ENCODE data around the gene ZNF507.

ZNF507 gene

DNA sequence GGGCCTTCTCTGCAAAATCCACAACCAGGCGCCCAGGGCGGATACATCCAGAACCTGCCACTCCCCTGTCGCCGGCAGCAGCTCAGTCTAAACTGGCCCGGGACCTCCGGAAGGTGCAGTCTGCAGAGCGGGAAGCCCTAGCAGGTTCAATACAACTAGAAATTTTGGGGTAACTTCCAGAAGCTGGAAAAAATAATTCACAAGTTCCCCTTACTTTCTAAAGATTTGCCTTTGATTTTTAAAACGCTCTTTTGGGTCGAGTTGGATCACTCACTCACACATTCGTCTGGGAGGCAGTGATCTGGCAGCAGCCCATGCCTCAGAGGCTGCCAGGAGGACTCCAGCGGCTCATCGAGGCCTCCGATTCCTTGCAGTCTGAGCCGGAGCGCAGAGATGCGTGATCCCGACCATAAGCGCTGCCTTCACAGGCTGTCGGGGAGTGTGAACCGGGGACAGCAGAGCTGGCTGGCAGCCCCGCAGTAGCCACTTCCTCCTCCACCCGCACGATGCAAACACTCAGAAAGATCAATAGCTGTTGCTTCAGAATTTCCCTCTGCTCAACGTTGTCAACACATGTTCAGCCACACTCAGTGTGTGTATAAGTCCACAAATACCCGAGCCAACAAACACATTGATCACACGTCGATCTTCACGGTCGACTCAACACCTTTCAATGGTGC lies 35.6 kb upstream of the ZNF507 start:
- in situ Hi-C loops (cut with MboI; ENCODE audit: low sequenced_read_pairs, unreplicated experiment) = no loop called here
- TF ChIP-seq, protein P1, sequence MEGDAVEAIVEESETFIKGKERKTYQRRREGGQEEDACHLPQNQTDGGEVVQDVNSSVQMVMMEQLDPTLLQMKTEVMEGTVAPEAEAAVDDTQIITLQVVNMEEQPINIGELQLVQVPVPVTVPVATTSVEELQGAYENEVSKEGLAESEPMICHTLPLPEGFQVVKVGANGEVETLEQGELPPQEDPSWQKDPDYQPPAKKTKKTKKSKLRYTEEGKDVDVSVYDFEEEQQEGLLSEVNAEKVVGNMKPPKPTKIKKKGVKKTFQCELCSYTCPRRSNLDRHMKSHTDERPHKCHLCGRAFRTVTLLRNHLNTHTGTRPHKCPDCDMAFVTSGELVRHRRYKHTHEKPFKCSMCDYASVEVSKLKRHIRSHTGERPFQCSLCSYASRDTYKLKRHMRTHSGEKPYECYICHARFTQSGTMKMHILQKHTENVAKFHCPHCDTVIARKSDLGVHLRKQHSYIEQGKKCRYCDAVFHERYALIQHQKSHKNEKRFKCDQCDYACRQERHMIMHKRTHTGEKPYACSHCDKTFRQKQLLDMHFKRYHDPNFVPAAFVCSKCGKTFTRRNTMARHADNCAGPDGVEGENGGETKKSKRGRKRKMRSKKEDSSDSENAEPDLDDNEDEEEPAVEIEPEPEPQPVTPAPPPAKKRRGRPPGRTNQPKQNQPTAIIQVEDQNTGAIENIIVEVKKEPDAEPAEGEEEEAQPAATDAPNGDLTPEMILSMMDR (IDR thresholded peaks at IDR 0.05; ENCODE audit: borderline replicate concordance, control extremely low read depth, extremely low read depth, insufficient read depth, missing control alignments) = no peak
- DNase-seq (ENCODE audit: low spot score) = no peak

- in situ Hi-C loops (cut with MboI; ENCODE audit: low sequenced_read_pairs, unreplicated experiment) = no loop called here
- TF ChIP-seq, protein P1 (IDR thresholded peaks at IDR 0.05; ENCODE audit: borderline replicate concordance, control extremely low read depth, extremely low read depth, insufficient read depth, missing control alignments) = no peak
- DNase-seq (ENCODE audit: low spot score) = no peak
Measured at GRCh38 chr19:32311371-32311770, 34.0 kb upstream of the ZNF507 start.

GRCh38 chr19:32313569-32314265 lies 31.7 kb upstream of the ZNF507 start:
- TF ChIP-seq, protein P1 (IDR thresholded peaks at IDR 0.05; ENCODE audit: borderline replicate concordance, control extremely low read depth, extremely low read depth, insufficient read depth, missing control alignments) = no peak
- DNase-seq (ENCODE audit: low spot score) = no peak
- in situ Hi-C loops (cut with MboI; ENCODE audit: low sequenced_read_pairs, unreplicated experiment) = no loop called here

DNA sequence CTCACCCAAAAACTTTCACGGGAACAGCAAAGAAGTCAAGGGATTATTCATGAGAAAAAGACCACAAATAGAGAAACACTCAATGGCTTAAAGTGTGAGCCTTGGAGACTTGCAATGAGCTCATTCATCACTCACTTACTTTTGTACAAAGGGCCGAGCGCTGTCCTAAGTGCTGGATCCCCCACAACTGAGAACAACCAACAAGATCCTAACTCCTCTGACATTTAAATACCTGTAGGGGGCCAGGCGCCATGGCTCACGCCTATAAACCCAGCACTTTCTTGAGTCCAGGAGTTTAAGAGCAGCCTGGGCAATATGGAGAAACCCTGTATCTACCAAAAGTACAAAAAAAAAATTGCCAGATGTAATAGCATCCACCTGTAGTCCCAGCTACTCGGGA lies 29.4 kb upstream of the ZNF507 start:
- in situ Hi-C loops (cut with MboI; ENCODE audit: low sequenced_read_pairs, unreplicated experiment) = no loop called here
- TF ChIP-seq, protein P1 (IDR thresholded peaks at IDR 0.05; ENCODE audit: borderline replicate concordance, control extremely low read depth, extremely low read depth, insufficient read depth, missing control alignments) = no peak
- DNase-seq (ENCODE audit: low spot score) = no peak

GRCh38 chr19:32317086-32317485 lies 28.3 kb upstream of the ZNF507 start:
- in situ Hi-C loops (cut with MboI; ENCODE audit: low sequenced_read_pairs, unreplicated experiment) = no loop called here
- DNase-seq (ENCODE audit: low spot score) = no peak
- TF ChIP-seq, protein P1 (IDR thresholded peaks at IDR 0.05; ENCODE audit: borderline replicate concordance, control extremely low read depth, extremely low read depth, insufficient read depth, missing control alignments) = no peak

- TF ChIP-seq, protein P1 (IDR thresholded peaks at IDR 0.05; ENCODE audit: borderline replicate concordance, control extremely low read depth, extremely low read depth, insufficient read depth, missing control alignments) = no peak
- in situ Hi-C loops (cut with MboI; ENCODE audit: low sequenced_read_pairs, unreplicated experiment) = no loop called here
- DNase-seq (ENCODE audit: low spot score) = peak; percentile 35
Measured at GRCh38 chr19:32318884-32319520, 26.4 kb upstream of the ZNF507 start.
